MM.1S (cell line): Measurements from ENCODE around the gene WBP1.
"Not testable (repeated sequence)": the region's sequence is repeated elsewhere in the genome, so short reads cannot be mapped to it uniquely, and the experiment has no call there.

Experiments
- CTCF ChIP-seq: fragments of 300-600 bp; sonication (generic); IDR thresholded peaks from 2 replicates; pipeline ENCODE4 v1.5.1; 2016; ENCODE audit warnings: antibody characterized with exemption, low read length, mixed read lengths
- EZH2 ChIP-seq: fragments of 300-600 bp; sonication (generic); optimal IDR thresholded peaks from 2 replicates; pipeline ENCODE3; 2017; ENCODE audit warnings: low read depth, mild to moderate bottlenecking, antibody characterized with exemption, low read length, mixed read lengths
- EZH2phosphoT487 ChIP-seq: fragments of 300-600 bp; sonication (generic); IDR thresholded peaks from 2 replicates; pipeline ENCODE4 v1.6.1; 2018; ENCODE audit warnings: antibody characterized with exemption, low read length

- not testable (repeated sequence) for TF ChIP-seq CTCF, EZH2, EZH2phosphoT487
Measured at GRCh38 chr2:74460187-74460586, 1.9 kb downstream of the WBP1 start.
